ENCODE results near the gene NFIX.

DNA sequence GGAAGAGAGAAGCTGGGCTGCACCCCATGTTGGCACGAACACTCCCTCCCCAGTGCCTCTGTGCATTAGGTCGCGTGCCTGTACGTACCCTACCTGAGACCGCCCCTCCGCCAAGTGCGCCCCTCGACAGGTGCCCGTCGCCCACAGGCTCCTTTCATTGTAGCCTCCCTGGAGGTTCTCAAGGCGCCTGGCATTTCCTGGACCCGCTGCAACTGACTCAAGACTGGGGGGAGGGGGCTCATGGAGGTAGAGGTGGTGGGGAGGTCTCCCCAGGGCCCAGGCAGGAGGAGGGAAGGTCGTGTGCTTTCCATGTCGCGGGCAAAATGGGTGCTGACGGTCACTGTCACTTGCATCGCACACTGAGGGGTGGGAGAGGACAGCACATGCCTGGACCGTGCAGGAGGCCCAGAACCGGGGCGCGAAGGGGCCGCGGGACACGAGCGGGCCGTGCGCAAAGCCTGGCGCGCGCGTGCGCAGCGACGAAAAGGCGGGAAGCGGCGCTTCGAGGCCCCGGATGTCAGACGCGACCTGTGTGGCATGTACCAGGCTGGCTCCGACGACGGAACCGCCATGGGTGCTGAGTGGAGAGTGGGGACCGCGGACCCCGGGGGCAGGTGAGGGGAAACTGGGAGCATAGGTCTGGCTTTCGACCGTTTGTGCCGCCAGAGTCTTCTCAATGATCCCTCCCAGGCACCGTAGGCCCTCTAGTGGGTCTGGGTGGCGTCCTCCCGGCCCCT, 16.5 kb downstream of the NFIX start:
- TF ChIP-seq, protein P1, sequence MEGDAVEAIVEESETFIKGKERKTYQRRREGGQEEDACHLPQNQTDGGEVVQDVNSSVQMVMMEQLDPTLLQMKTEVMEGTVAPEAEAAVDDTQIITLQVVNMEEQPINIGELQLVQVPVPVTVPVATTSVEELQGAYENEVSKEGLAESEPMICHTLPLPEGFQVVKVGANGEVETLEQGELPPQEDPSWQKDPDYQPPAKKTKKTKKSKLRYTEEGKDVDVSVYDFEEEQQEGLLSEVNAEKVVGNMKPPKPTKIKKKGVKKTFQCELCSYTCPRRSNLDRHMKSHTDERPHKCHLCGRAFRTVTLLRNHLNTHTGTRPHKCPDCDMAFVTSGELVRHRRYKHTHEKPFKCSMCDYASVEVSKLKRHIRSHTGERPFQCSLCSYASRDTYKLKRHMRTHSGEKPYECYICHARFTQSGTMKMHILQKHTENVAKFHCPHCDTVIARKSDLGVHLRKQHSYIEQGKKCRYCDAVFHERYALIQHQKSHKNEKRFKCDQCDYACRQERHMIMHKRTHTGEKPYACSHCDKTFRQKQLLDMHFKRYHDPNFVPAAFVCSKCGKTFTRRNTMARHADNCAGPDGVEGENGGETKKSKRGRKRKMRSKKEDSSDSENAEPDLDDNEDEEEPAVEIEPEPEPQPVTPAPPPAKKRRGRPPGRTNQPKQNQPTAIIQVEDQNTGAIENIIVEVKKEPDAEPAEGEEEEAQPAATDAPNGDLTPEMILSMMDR (IDR thresholded peaks at IDR 0.05 in 4 of 5, conservative IDR thresholded peaks at IDR 0.05 in 1 of 5): no peak
- no peak for TF ChIP-seq POLR2A (IDR thresholded peaks at IDR 0.05)

All from gastrocnemius medialis (tissue), 4 donors.